H1 (cell line): ENCODE measurements around the gene NAGS. TPM values are rescaled to one million over a fixed set of nuclear protein-coding genes. Genes with fewer than 3 reads are reported as not detected.
"Not testable (repeated sequence)": the region's sequence is repeated elsewhere in the genome, so short reads cannot be mapped to it uniquely, and the experiment has no call there.

ENCODE experiments used
- CTCF ChIA-PET: fragments of 300-600 bp; sonication (Branson Sonifier 250); formaldehyde crosslinking; loops from one replicate; lab custom pipeline; 2021; ENCODE audit not compliant: partially characterized antibody; lab: Charles Lee
- POLR2A ChIA-PET: fragments of 300-600 bp; sonication (Branson Sonifier 250); formaldehyde crosslinking; loops from one replicate; lab custom pipeline; 2021; ENCODE audit warnings: inconsistent platforms; ENCODE audit not compliant: partially characterized antibody; lab: Charles Lee
- DNase-seq, 2 experiments: peaks; one replicate each; pipeline versions ENCODE4 v3.0.0 to v3.0.0-alpha.2; 2010 to 2022; ENCODE audit warnings: low spot score in 2 of 2, low read depth in 1 of 2, mixed read lengths in 1 of 2
- FAIRE-seq: peaks from 2 replicates; lab custom pipeline; 2011; peaks lifted over from hg19 to GRCh38; lab: Jason Lieb, UNC
- H2AFZ ChIP-seq: 2 replicates; pipeline ENCODE4 v1.8.1; 2012; ENCODE audit warnings: low read length, inconsistent platforms
- H2AK5ac ChIP-seq: 2 replicates; pipeline ENCODE4 v1.6.1; 2013; ENCODE audit warnings: low read depth, low read length
- H2BK120ac ChIP-seq: replicated peaks from 2 replicates; pipeline ENCODE3; 2013; ENCODE audit warnings: low read depth, low read length, inconsistent platforms
- H2BK12ac ChIP-seq: 2 replicates; pipeline ENCODE4 v1.6.1; 2013; ENCODE audit warnings: low read depth, low read length
- H2BK15ac ChIP-seq: 2 replicates; pipeline ENCODE4 v1.6.1; 2013; ENCODE audit warnings: low read length
- H2BK20ac ChIP-seq: 2 replicates; pipeline ENCODE4 v1.6.1; 2013; ENCODE audit warnings: low read length
- H2BK5ac ChIP-seq: 2 replicates; pipeline ENCODE4 v1.6.1; 2013; ENCODE audit warnings: low read depth, low read length
- H3K14ac ChIP-seq: 2 replicates; pipeline ENCODE4 v1.6.1; 2013; ENCODE audit warnings: inconsistent platforms; ENCODE audit not compliant: insufficient read length
- H3K18ac ChIP-seq: 2 replicates; pipeline ENCODE4 v1.6.1; 2013; ENCODE audit warnings: low read length; ENCODE audit errors: extremely low read depth
- H3K23ac ChIP-seq: 2 replicates; pipeline ENCODE4 v1.6.1; 2013; ENCODE audit warnings: inconsistent platforms; ENCODE audit not compliant: insufficient read length
- H3K23me2 ChIP-seq: 2 replicates; pipeline ENCODE4 v1.6.1; 2013; ENCODE audit warnings: low read depth, low read length
- H3K27ac ChIP-seq: 2 replicates; pipeline ENCODE4 v1.6.1; 2011; ENCODE audit warnings: low read depth, low read length, inconsistent platforms
- H3K27me3 ChIP-seq, 4 experiments: replicated peaks in 1 of 4; 1 replicate in 1 of 4; 2 replicates in 3 of 4; pipeline versions ENCODE4 v1.6.1 to v1.8.1; 2011 to 2013; ENCODE audit warnings: low read length in 3 of 4, mild to moderate bottlenecking in 3 of 4, inconsistent platforms in 2 of 4, mixed read lengths in 2 of 4, moderate library complexity in 1 of 4; ENCODE audit not compliant: control insufficient read depth in 3 of 4, insufficient read depth in 3 of 4; ENCODE audit errors: extremely low read depth in 1 of 4
- H3K36me3 ChIP-seq, 4 experiments: 2 replicates each; pipeline versions ENCODE4 v1.6.1 to v1.8.1; 2011 to 2013; ENCODE audit warnings: mild to moderate bottlenecking in 4 of 4, low read length in 3 of 4, moderate library complexity in 2 of 4, control low read depth in 1 of 4, inconsistent platforms in 1 of 4; ENCODE audit not compliant: insufficient read depth in 4 of 4, control insufficient read depth in 2 of 4
- H3K4ac ChIP-seq: replicated peaks from 2 replicates; pipeline ENCODE3; 2013; ENCODE audit warnings: low read length, low read depth, mixed read lengths, inconsistent platforms; ENCODE audit not compliant: insufficient read length
- H3K4me1 ChIP-seq, 4 experiments: replicated peaks in 1 of 4; 1 replicate in 1 of 4; 2 replicates in 3 of 4; pipeline versions ENCODE4 v1.6.1 to v1.8.1; 2011 to 2013; ENCODE audit warnings: low read length in 3 of 4, inconsistent platforms in 2 of 4, mixed read lengths in 1 of 4; ENCODE audit not compliant: insufficient read depth in 4 of 4, control insufficient read depth in 3 of 4
- H3K4me2 ChIP-seq, 2 experiments: 2 replicates each; pipeline versions ENCODE4 v1.6.1 to v1.8.1; 2011 to 2013; ENCODE audit warnings: low read depth in 2 of 2, low read length in 2 of 2, control low read depth in 1 of 2, inconsistent platforms in 1 of 2, mild to moderate bottlenecking in 1 of 2; ENCODE audit not compliant: insufficient read depth in 1 of 2
- H3K4me3 ChIP-seq, 4 experiments: fragments of 200-600, 300-600 bp in 1 of 4; sonication (generic), shearing (Covaris generic), sonication (Bioruptor Twin) in 1 of 4; 2 replicates each; pipeline versions ENCODE4 v1.5.1 to v1.8.1; 2011 to 2016; ENCODE audit warnings: low read length in 4 of 4, low read depth in 3 of 4, control low read depth in 2 of 4, inconsistent platforms in 2 of 4, mild to moderate bottlenecking in 2 of 4, mixed read lengths in 1 of 4, moderate library complexity in 1 of 4; ENCODE audit not compliant: insufficient read depth in 2 of 4; ENCODE audit errors: extremely low read depth in 1 of 4
- H3K56ac ChIP-seq: replicated peaks from 2 replicates; pipeline ENCODE3; 2013; ENCODE audit warnings: low read depth, mild to moderate bottlenecking, mixed read lengths, low read length, inconsistent platforms; ENCODE audit not compliant: insufficient read length
- H3K79me1 ChIP-seq: 2 replicates; pipeline ENCODE4 v1.6.1; 2013; ENCODE audit warnings: low read depth, low read length, control low read depth
- H3K79me2 ChIP-seq, 2 experiments: 2 replicates each; pipeline versions ENCODE4 v1.6.1 to v1.8.1; 2012 to 2013; ENCODE audit warnings: low read length in 2 of 2, mild to moderate bottlenecking in 2 of 2, inconsistent platforms in 1 of 2; ENCODE audit not compliant: insufficient read depth in 2 of 2, control insufficient read depth in 1 of 2
- H3K9ac ChIP-seq, 4 experiments: replicated peaks in 1 of 4; 1 replicate in 1 of 4; 2 replicates in 3 of 4; pipeline versions ENCODE4 v1.6.1 to v1.8.1; 2011 to 2013; ENCODE audit warnings: low read depth in 3 of 4, low read length in 3 of 4, control low read depth in 2 of 4, mild to moderate bottlenecking in 2 of 4, moderate library complexity in 2 of 4, inconsistent platforms in 1 of 4; ENCODE audit errors: extremely low read depth in 1 of 4
- H3K9me3 ChIP-seq, 2 experiments: 2 replicates each; pipeline versions ENCODE4 v1.6.1 to v1.8.1; 2012 to 2013; ENCODE audit warnings: mild to moderate bottlenecking in 2 of 2, moderate library complexity in 2 of 2, control low read depth in 1 of 2, inconsistent platforms in 1 of 2, low read depth in 1 of 2, low read length in 1 of 2, mixed read lengths in 1 of 2; ENCODE audit not compliant: insufficient read depth in 2 of 2
- H4K20me1 ChIP-seq, 2 experiments: replicated peaks in 1 of 2; 2 replicates each; pipeline versions ENCODE3 to v1.8.1; 2011 to 2013; ENCODE audit warnings: inconsistent platforms in 2 of 2, low read length in 2 of 2, mild to moderate bottlenecking in 1 of 2; ENCODE audit not compliant: insufficient read depth in 2 of 2, control insufficient read depth in 1 of 2
- H4K5ac ChIP-seq: 2 replicates; pipeline ENCODE4 v1.6.1; 2013; ENCODE audit warnings: low read length, low read depth, mixed read lengths, inconsistent platforms; ENCODE audit not compliant: insufficient read length
- H4K8ac ChIP-seq: 2 replicates; pipeline ENCODE4 v1.8.0; 2013; ENCODE audit warnings: mild to moderate bottlenecking, moderate library complexity, low read length, inconsistent platforms; ENCODE audit not compliant: insufficient read depth; ENCODE audit errors: extremely low read depth
- H4K91ac ChIP-seq: replicated peaks from 2 replicates; pipeline ENCODE3; 2013; ENCODE audit warnings: low read length, mixed read lengths, inconsistent platforms; ENCODE audit not compliant: insufficient read length
- WGBS, 2 experiments: shearing (Covaris generic) in 1 of 2; methylation state at CpG; one replicate each; pipeline versions ENCODE4 v1.1.6 to v1.1.7; 2013 to 2015; ENCODE audit warnings: low lambda C conversion rate in 2 of 2, mixed read lengths in 2 of 2, inconsistent platforms in 1 of 2, low coverage in 1 of 2, missing lambda C conversion rate in 1 of 2; ENCODE audit not compliant: insufficient replicate concordance in 2 of 2, insufficient coverage in 1 of 2, insufficient read length in 1 of 2; ENCODE audit errors: extremely low coverage in 1 of 2, missing lambda C conversion rate in 1 of 2; 5-methylcytosine and 5-hydroxymethylcytosine counted together
- polyA plus RNA-seq, 7 experiments: library from polyadenylated mRNA; depleted of rRNA in 3 of 7; stranded (reverse) in 5 of 7; unstranded in 2 of 7; fragments of >200 nt in 5 of 7; fragments of 200-250 nt in 2 of 7; gene quantifications; 1 replicate in 5 of 7; 2 replicates in 1 of 7; 4 replicates in 1 of 7; pipeline versions ENCODE4 v1.2.1 to v1.2.3, GENCODE V29; 2011 to 2013; ENCODE audit warnings: missing spikeins in 2 of 7, mixed read lengths in 2 of 7
- total RNA-seq: library from RNA; stranded (reverse); fragmentation: NEBNext Ultra II Directional; extraction: Animal tissue kit (Norgen Biotek cat#: 25700); gene quantifications from 2 replicates; pipeline ENCODE4 v1.2.1, GENCODE V29; 2021

The NAGS gene
- total and polyA plus RNA-seq, 2 of the 8 experiments (the other 6 are each of a cell fraction or from before 2014, with no cell fraction given), result 4.0 to 5.1 TPM

DNA sequence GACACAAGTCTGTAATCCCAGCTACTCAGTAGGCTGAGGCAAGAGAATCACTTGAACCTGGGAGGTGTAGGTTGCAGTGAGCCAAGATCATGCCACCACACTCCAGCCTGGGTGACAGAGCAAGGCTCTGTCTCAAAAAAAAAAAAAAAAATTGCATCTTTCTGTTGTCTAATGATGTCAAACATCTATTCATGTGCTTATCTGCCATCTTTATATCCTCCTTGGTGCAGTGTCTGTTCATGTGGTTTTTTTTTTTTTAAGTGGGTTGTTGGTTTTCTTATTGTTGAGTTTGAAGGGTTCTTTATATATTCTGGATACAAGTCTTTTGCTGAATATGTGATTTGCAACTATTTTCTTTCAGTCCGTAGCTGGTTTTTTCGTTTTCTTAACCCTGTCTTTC lies 33.0 kb upstream of the NAGS start:
- H3K4me1 ChIP-seq, H3K4ac ChIP-seq, H4K8ac ChIP-seq, H3K23ac ChIP-seq, H4K20me1 ChIP-seq, H3K9ac ChIP-seq, H2BK5ac ChIP-seq, H2AFZ ChIP-seq, H2BK120ac ChIP-seq, H3K18ac ChIP-seq, H3K27ac ChIP-seq, H3K79me2 ChIP-seq, H3K36me3 ChIP-seq, H3K79me1 ChIP-seq, H2BK12ac ChIP-seq, DNase-seq, FAIRE-seq, POLR2A ChIA-PET, H3K14ac ChIP-seq, H3K4me2 ChIP-seq, H3K9me3 ChIP-seq, H4K5ac ChIP-seq, H3K56ac ChIP-seq, H3K27me3 ChIP-seq, H3K4me3 ChIP-seq, H2BK20ac ChIP-seq, H2BK15ac ChIP-seq, H2AK5ac ChIP-seq, H4K91ac ChIP-seq, H3K23me2 ChIP-seq: not testable (repeated sequence)
- CTCF ChIA-PET, result interaction anchor here (1.1 to 3.0 kb wide), 5 partner anchors 9 to 31 kb away, joined by 3 to 12 read pairs (median 3); partner anchors contain the start of genes PPY and PYY
- WGBS, 2 experiments, result 48% methylated on average over 2 of the region's 2 CpGs; no CpG with 5 or more reads in 1 of the 2 experiments
